ENCODE results near the gene POU4F3.

Gene POU4F3

GRCh38 chr5:146378986-146379385 is 40.3 kb downstream of the POU4F3 start:
- DNase-seq (ENCODE audit: low read depth): no peak
- no peak for TF ChIP-seq CTCF (conservative IDR thresholded peaks at IDR 0.05; ENCODE audit: control insufficient read depth, insufficient read depth, low read depth, low read length)
- no peak overlapping the region for H3K4me3 ChIP-seq (ENCODE audit: control insufficient read depth, low read depth, low read length)

- DNase-seq (ENCODE audit: low read depth): no peak
- no peak overlapping the region for H3K4me3 ChIP-seq (ENCODE audit: control insufficient read depth, low read depth, low read length)
- TF ChIP-seq CTCF (conservative IDR thresholded peaks at IDR 0.05; ENCODE audit: control insufficient read depth, insufficient read depth, low read depth, low read length): no peak
Observed at GRCh38 chr5:146380714-146381113, 42.1 kb downstream of the POU4F3 start.

GRCh38 chr5:146388386-146388785 is 49.7 kb downstream of the POU4F3 start:
- TF ChIP-seq CTCF (conservative IDR thresholded peaks at IDR 0.05; ENCODE audit: control insufficient read depth, insufficient read depth, low read depth, low read length): no peak
- peak; percentile 18 for DNase-seq (ENCODE audit: low read depth)
- H3K4me3 ChIP-seq (ENCODE audit: control insufficient read depth, low read depth, low read length): no peak overlapping the region

GRCh38 chr5:146390469-146390868 is 51.8 kb downstream of the POU4F3 start:
- no peak for DNase-seq (ENCODE audit: low read depth)
- peak; percentile 25 for TF ChIP-seq CTCF (conservative IDR thresholded peaks at IDR 0.05; ENCODE audit: control insufficient read depth, insufficient read depth, low read depth, low read length)
- no peak overlapping the region for H3K4me3 ChIP-seq (ENCODE audit: control insufficient read depth, low read depth, low read length)

All from fibroblast of mammary gland (primary cell).